ENCODE results near the gene TFRC. TPM values are rescaled to one million over a fixed set of nuclear protein-coding genes. Genes with fewer than 3 reads are reported as not detected.
"Not testable (repeated sequence)": the region's sequence is repeated elsewhere in the genome, so short reads cannot be mapped to it uniquely, and the experiment has no call there.

TFRC gene
- total RNA-seq, 1 donor: 80.3 TPM

- DNase-seq (ENCODE audit: low read depth): no peak
- no peak overlapping the region for H3K4me3 ChIP-seq (ENCODE audit: low read depth, low read length)
- no peak for TF ChIP-seq CTCF (IDR thresholded peaks at IDR 0.05; ENCODE audit: insufficient read depth, low read length)
Measured at GRCh38 chr3:196079682-196080081, 2.2 kb downstream of the TFRC start.

GRCh38 chr3:196075013-196075412, 6.9 kb downstream of the TFRC start:
- TF ChIP-seq CTCF (IDR thresholded peaks at IDR 0.05; ENCODE audit: insufficient read depth, low read length): no peak
- no peak for DNase-seq (ENCODE audit: low read depth)
- H3K4me3 ChIP-seq (ENCODE audit: low read depth, low read length): no peak overlapping the region

- H3K4me3 ChIP-seq (ENCODE audit: low read depth, low read length): no peak overlapping the region
- DNase-seq (ENCODE audit: low read depth): peak; percentile 73
- TF ChIP-seq CTCF (IDR thresholded peaks at IDR 0.05; ENCODE audit: insufficient read depth, low read length): peak; percentile 84
Measured at GRCh38 chr3:196073255-196073753, 8.6 kb downstream of the TFRC start.

GRCh38 chr3:196072313-196072712, 9.6 kb downstream of the TFRC start:
- no peak for TF ChIP-seq CTCF (IDR thresholded peaks at IDR 0.05; ENCODE audit: insufficient read depth, low read length)
- no peak overlapping the region for H3K4me3 ChIP-seq (ENCODE audit: low read depth, low read length)
- no peak for DNase-seq (ENCODE audit: low read depth)

GRCh38 chr3:196068812-196069211, 13.1 kb downstream of the TFRC start:
- not testable (repeated sequence) for DNase-seq (ENCODE audit: low read depth); H3K4me3 ChIP-seq (ENCODE audit: low read depth, low read length)

GRCh38 chr3:196067439-196067838, 14.5 kb downstream of the TFRC start:
- no peak overlapping the region for H3K4me3 ChIP-seq (ENCODE audit: low read depth, low read length)
- no peak for TF ChIP-seq CTCF (IDR thresholded peaks at IDR 0.05; ENCODE audit: insufficient read depth, low read length)
- no peak for DNase-seq (ENCODE audit: low read depth)

GRCh38 chr3:196063971-196064370, 17.9 kb downstream of the TFRC start:
- H3K4me3 ChIP-seq (ENCODE audit: low read depth, low read length): no peak overlapping the region
- no peak for DNase-seq (ENCODE audit: low read depth)
- TF ChIP-seq CTCF (IDR thresholded peaks at IDR 0.05; ENCODE audit: insufficient read depth, low read length): no peak
